ENCODE measurements around the gene OSBPL10. TPM values are rescaled to one million over a fixed set of nuclear protein-coding genes. Genes with fewer than 3 reads are reported as not detected.

Gene OSBPL10
- total and polyA plus RNA-seq, 2 of the 4 experiments (the other 2 are of a cell fraction) = 9.5 to 10.1 TPM

GRCh38 chr3:31740397-31740796 lies 240.7 kb downstream of the OSBPL10 start:
- no peak overlapping the region for H3K27ac ChIP-seq (ENCODE audit: insufficient read depth, low read length)
- in situ Hi-C loops (cut with MboI; ENCODE audit: low sequenced_read_pairs) (no loop called here), dilution Hi-C loops (cut with HindIII; ENCODE audit: low sequenced_read_pairs, unreplicated experiment) (no loop called here), intact Hi-C loops (cut with micrococcal nuclease) (no loop called here)
- TF ChIP-seq CEBPB (IDR thresholded peaks at IDR 0.05; ENCODE audit: low read depth, low read length) = peak; percentile 65
- TF ChIP-seq MAFK (IDR thresholded peaks at IDR 0.05; ENCODE audit: low read depth, low read length) = no peak
- no peak overlapping the region for H2BK5ac ChIP-seq (ENCODE audit: low read depth, low read length, poor library complexity, severe bottlenecking)
- H3K36me3 ChIP-seq (ENCODE audit: control insufficient read depth, insufficient read depth, low read length) = no peaks in the 10 kb centered on the region
- CTCF ChIA-PET = no interaction called here
- no peak overlapping the region for H4K5ac ChIP-seq (ENCODE audit: low read depth, low read length)
- no peaks in the 10 kb centered on the region for H3K9me3 ChIP-seq (ENCODE audit: control insufficient read depth, insufficient read depth, low read length)
- no peak overlapping the region for H3K4me2 ChIP-seq (ENCODE audit: low read depth, low read length)
- POLR2A ChIA-PET (ENCODE audit: unreplicated experiment) = no interaction called here
- WGBS, 2 experiments (ENCODE audit: extremely low coverage in 2 of 2, insufficient read length in 1 of 2) = no CpG with 5 or more reads among the region's 1 CpG
- H2BK15ac ChIP-seq (ENCODE audit: low read depth, low read length) = no peak overlapping the region
- H2BK20ac ChIP-seq (ENCODE audit: low read depth, low read length) = no peak overlapping the region
- no peak overlapping the region for H2AFZ ChIP-seq (replicated peaks; ENCODE audit: low read length, poor library complexity)
- no peak overlapping the region for H4K91ac ChIP-seq (ENCODE audit: insufficient read depth, low read depth, low read length)
- no peak overlapping the region for H3K4ac ChIP-seq (ENCODE audit: low read depth, low read length)
- no peak overlapping the region for H2AK5ac ChIP-seq (ENCODE audit: low read depth, low read length)
- H3K9me1 ChIP-seq (ENCODE audit: insufficient read depth, low read length) = no peaks in the 10 kb centered on the region
- H3K23ac ChIP-seq (ENCODE audit: low read depth, low read length) = no peak overlapping the region
- no peak overlapping the region for H2BK120ac ChIP-seq (ENCODE audit: low read depth, low read length)
- ATAC-seq (ENCODE audit: low read depth) = no peak
- no peaks in the 10 kb centered on the region for H3K79me1 ChIP-seq (ENCODE audit: low read depth in 1 of 2, low read length in 2 of 2)
- no peak overlapping the region for H3K18ac ChIP-seq (ENCODE audit: low read depth, low read length)
- no peak overlapping the region for H3K56ac ChIP-seq (ENCODE audit: extremely low read depth, insufficient read depth, low read length)
- H4K20me1 ChIP-seq (ENCODE audit: insufficient read depth, low read length) = no peaks in the 10 kb centered on the region
- peaks cover 2% of the 10 kb centered on the region; the same call in 1 of the 2 replicates for H3K4me1 ChIP-seq (ENCODE audit: control insufficient read depth, insufficient read depth, low read length)
- no TSS peak for BruUV-seq (replicated peaks)
- H3K27me3 ChIP-seq (ENCODE audit: control insufficient read depth, insufficient read depth, low read length) = no peaks in the 10 kb centered on the region
- no peak for DNase-seq
- no peak overlapping the region for H3K9ac ChIP-seq (ENCODE audit: low read depth, low read length)
- no peak overlapping the region for H3K14ac ChIP-seq (replicated peaks; ENCODE audit: low read depth, low read length)
- H3K4me3 ChIP-seq (ENCODE audit: insufficient read depth, low read depth, low read length) = no peak overlapping the region
- no peak overlapping the region for H2AK9ac ChIP-seq (replicated peaks; ENCODE audit: low read depth, low read length, poor library complexity)
- no peak overlapping the region for H4K8ac ChIP-seq (ENCODE audit: low read depth in 2 of 2, low read length in 2 of 2)
